GM19452 (cell line): Measurements from ENCODE around the gene SH3RF2.
"Not testable (repeated sequence)": the region's sequence is repeated elsewhere in the genome, so short reads cannot be mapped to it uniquely, and the experiment has no call there.

Source experiments
- ATAC-seq: cut with Tn5 transposase; IDR thresholded peaks from one replicate; pipeline ENCODE4 v1.9.1; 2021; ENCODE audit not compliant: unreplicated experiment

Gene SH3RF2, protein sequence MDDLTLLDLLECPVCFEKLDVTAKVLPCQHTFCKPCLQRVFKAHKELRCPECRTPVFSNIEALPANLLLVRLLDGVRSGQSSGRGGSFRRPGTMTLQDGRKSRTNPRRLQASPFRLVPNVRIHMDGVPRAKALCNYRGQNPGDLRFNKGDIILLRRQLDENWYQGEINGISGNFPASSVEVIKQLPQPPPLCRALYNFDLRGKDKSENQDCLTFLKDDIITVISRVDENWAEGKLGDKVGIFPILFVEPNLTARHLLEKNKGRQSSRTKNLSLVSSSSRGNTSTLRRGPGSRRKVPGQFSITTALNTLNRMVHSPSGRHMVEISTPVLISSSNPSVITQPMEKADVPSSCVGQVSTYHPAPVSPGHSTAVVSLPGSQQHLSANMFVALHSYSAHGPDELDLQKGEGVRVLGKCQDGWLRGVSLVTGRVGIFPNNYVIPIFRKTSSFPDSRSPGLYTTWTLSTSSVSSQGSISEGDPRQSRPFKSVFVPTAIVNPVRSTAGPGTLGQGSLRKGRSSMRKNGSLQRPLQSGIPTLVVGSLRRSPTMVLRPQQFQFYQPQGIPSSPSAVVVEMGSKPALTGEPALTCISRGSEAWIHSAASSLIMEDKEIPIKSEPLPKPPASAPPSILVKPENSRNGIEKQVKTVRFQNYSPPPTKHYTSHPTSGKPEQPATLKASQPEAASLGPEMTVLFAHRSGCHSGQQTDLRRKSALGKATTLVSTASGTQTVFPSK

GRCh38 chr5:145936401-145937131, at the start of gene SH3RF2:
TSS of gene SH3RF2 (plus strand) at chr5:145936578. CDS start at chr5:145937929, 1,351 bp downstream.
- ATAC-seq, result no peak

- no peak for ATAC-seq
Observed at GRCh38 chr5:145887217-145887616, 49.2 kb upstream of the SH3RF2 start.

DNA sequence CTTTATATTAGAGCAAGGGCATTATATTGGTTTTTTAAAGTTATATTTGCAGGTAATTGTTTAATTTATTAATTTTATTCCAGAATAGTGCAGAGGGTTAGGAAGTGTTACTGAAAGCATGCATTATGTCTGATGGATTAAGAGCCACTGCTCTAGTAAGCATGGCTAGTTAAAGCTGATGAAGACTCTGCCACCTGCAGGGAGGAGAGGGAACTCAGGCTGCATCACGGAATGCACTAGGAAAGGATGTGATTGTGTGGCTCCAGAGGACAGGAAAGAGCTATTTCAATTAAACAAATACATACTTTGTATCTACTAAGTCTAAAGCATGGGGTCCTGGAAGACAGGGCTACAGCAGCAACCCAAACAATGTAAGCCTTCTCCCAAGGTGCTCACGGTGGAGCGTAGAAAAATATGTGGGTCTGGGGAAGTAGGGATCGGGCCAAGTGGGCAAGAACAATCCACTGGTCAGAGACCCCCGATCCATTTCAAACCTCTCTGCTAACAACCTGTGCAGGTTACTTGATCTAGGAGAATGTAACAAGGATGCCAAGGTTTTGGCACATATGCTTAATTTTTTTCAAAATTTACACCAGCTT, 48.3 kb upstream of the SH3RF2 start:
- ATAC-seq, result no peak

GRCh38 chr5:145889611-145890010, 46.8 kb upstream of the SH3RF2 start:
- no peak for ATAC-seq

DNA sequence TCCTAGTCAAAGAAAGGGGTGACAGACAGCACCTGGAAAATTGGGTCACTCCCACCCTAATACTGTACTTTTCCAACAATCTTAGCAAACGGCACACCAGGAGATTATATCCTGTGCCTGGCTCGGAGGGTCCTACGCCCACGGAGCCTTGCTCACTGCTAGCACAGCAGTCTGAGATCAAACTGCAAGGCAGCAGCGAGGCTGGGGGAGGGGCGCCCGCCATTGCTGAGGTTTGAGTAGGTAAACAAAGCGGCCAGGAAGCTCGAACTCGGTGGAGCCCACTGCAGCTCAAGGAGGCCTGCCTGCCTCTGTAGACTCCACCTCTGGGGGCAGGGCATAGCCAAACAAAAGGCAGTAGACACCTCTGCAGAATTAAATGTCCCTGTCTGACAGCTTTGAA, 45.0 kb upstream of the SH3RF2 start:
- ATAC-seq, result not testable (repeated sequence)

- ATAC-seq, result no peak
Observed at GRCh38 chr5:145898171-145898570, 38.2 kb upstream of the SH3RF2 start.

DNA sequence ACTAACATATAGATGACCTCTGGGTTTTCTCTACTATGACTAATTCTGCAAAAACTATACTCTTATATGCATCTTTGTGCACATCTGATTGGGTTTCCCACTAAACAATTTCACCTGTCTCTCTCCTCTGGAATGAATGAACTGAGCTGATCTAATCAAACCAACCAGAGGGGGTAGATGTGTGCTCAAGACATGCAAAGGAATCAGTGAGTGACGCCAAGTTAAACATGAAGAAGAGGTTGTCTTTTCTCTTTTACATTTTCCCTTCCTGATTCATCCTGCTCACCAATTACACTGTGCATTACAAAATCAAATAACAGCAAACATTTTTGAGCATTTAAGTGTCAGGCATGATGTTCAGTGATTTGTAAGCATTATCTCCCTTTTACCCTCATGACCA, 34.0 kb upstream of the SH3RF2 start:
- no peak for ATAC-seq

DNA sequence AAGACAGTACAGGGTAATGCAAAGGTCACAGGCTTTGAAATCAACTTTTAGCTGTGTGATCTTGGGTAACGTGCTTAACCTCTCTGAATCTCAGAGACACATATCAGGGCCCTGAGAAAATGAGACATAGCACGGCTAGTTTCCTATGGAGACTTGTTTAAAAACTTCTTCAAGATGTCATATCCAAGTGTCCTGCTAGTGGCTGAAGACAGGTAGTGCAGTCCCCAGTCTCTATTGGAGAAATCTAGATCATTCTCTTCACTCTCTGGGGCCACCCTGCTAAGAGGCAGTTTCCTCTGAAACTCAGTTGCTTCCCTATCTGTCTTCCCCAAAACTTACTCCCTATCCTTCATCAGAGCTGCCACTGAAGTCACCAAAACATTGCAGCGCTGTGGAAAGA, 33.3 kb upstream of the SH3RF2 start:
- ATAC-seq, result no peak

- no peak for ATAC-seq
Observed at GRCh38 chr5:145903867-145904266, 32.5 kb upstream of the SH3RF2 start.

DNA sequence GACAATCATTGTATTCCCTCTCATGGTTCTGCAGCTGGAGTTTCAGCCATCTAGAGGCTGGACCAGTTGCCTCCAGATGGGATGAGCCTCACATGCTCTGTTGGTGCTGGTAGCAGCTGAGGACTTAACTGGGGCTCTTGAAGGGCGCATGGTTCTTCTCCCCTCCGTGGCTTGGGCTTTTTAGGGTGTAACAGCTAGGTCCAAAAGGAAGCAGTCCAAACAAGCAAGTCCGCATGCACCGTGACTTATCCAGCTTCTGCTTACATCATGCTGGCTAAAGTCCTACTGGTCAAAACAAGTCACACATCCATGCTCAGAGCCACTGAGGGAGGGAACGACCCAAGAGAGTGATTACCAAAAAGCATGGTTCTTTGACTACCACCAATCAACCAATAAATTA, 31.6 kb upstream of the SH3RF2 start:
- no peak for ATAC-seq

DNA sequence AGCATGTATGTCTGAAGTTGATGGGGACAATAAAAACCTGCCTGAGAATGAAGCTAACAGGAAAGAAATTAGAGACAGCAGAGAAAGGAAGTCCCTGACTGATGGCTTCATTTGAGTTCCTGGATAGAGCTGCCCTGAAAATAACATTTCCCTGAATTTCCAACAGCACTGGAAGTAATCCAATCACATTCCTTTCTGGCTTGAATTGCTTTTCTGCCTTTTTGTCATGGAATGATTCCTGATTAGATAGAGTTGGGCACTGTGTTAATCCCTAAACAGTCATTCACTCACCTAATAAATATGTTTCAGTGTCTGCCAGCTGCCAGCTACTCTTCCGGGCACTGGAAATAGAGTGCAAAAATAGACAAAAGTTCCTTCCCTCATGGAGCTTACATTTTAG, 30.0 kb upstream of the SH3RF2 start:
- ATAC-seq, result no peak

- ATAC-seq, result no peak
Observed at GRCh38 chr5:145908206-145908960, 28.0 kb upstream of the SH3RF2 start.

DNA sequence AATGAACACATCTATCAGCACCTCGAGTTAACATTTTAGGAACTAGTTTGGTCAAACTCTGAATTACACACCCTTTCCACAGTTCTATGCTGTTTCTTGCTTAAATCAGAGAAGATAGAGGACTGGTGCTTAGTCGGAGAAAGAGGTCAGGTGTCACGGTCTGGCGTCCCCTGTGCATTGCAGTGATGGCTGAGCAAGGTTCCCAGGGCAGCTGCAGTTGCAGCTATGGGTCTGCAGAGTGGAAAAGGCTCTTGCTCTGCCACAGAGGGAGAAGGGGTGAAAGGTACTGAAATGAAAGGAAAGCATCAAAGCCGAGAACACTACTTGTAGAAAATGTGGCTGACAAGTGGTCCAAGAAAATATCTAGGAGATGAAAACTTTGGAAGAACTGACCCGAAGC, 25.2 kb upstream of the SH3RF2 start:
- no peak for ATAC-seq

DNA sequence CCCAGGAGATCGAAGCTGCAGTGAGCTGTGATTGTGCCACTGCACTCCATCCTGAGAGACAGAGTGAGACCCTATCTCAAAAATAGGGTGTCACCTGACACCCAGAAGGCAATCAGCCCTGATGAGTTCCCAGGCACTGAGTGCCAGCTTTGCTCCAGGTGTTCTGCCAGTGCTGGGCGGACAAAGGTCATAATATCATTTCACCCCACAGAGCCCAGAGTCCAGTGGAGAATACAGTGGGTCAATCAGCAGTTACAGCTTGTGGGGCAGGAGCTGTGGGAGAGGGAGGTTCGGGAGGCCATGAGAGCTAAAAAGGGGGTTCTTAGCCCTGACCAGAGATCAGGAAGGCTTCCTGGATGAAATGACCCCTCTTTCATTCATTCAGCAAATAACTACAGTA, 24.4 kb upstream of the SH3RF2 start:
- no peak for ATAC-seq

DNA sequence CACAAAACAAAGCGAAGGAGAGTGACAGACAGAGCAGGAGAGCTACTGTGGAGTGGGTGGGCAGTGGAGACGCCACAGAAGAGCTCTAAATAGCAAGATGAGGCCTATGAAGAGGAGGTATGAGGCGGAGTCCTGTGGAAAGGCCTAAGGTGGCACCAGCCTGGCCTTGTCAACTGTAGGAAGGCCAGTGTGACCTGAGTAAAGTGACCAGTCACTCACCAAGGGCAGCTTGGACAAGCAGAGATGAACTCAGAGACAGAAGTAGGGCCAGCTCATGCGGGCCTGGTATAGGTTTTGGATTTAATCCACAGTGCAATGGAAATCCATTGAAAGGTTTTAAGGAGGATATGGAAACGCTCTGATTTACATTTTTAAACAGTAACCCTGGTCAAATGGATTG, 23.8 kb upstream of the SH3RF2 start:
- no peak for ATAC-seq

DNA sequence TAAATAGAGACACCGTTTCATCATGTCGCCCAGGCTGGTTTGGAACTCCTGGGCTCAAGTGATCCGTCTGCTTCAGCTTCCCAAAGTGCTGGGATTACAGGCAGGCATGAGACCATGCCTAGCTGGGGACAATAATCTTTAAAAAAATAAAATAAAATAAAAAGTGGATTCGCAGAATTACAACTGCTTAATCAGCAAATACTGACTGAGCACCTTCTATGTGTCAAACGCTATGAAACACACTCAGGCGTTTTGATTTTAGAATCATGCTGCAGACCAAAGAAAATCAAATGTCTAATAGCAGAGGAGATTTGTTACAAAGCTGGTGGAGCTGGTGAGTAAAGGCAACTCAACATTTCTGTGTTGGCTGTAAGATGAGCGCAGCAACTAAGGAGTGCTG, 22.7 kb upstream of the SH3RF2 start:
- ATAC-seq, result no peak

DNA sequence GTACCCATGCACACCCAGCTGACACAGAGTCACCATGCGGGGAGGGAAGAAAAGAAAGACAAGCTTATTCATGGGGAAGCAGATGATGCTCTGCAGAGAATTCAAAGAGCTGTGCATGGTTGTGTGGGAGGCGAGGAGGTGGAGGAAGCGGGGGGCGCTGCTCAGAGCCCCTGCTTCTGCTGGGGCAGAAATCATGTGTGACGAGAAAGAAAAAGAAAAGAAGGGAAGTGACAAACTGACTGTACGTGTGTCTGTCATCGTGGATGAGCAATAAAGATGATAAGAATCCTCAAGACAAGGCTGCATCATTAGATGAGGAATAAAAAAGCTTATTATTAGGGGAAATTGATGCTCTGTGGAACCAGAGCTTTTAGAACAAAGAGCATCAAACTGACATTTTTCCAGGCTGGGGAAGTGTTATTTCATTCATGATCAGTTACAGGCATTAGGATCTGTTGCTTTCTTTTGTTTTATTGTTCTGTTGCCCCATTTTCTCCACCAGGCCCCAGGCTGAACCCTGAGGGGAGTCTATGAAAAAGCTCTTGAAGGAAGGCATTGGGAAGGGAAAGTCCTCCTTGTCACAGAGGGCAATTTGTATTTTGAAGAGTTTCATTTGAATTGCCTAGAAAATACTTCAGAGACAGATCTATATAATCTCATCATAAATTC, 20.3 kb upstream of the SH3RF2 start:
- no peak for ATAC-seq

DNA sequence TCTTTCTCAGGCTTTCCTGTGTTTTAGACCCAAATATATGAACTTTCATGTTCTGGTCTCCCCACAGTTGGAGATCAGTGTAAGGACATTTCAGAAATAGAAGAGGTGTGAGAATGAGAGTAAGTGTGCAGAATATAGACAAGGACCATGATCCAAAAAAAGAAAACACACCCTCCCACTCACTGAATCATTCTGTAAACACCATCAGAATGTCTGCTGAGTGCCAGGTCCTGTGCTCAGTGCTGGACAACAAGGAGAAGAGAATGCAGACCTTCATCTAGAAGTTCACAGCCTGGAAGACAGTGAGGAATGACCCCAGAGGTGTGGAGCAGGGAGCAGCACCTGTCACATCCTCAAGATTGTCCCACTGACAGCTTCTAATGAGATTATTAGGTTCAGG, 19.1 kb upstream of the SH3RF2 start:
- no peak for ATAC-seq

GRCh38 chr5:145918397-145918796, 18.0 kb upstream of the SH3RF2 start:
- no peak for ATAC-seq

DNA sequence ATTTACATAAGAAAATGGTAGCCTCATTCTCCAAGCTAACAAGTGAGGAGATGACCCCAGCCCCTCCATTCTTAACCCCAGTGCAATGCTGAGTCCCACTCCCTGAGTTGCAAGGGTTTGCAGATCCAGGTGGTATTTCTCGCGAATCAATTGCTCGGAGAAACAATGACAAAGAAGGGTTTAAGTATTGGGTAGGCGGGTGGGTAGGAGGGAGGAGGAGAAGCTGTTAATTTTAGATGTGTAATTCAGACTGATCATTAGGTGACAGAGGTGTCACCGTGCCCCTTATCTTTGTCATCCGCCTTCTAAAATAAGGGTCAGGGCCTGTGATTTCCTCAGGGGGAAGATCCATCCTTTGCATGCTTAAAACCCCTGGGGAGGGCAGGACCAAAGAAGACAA, 17.0 kb upstream of the SH3RF2 start:
- ATAC-seq, result no peak
